GM10847 (cell line): ENCODE results near the gene TIMP3.

Experiments
- POLR2A ChIP-seq: IDR thresholded peaks from 2 replicates; pipeline ENCODE4 v1.6.1; 2011; ENCODE audit not compliant: insufficient read length; ENCODE audit errors: extremely low read depth

Gene TIMP3

GRCh38 chr22:32903507-32903906 is 102.0 kb downstream of the TIMP3 start:
- TF ChIP-seq POLR2A: no peak

- TF ChIP-seq POLR2A: no peak
Measured at GRCh38 chr22:32904044-32904443, 102.5 kb downstream of the TIMP3 start.

- no peak for TF ChIP-seq POLR2A
Measured at GRCh38 chr22:32905400-32905799, 103.9 kb downstream of the TIMP3 start.

- no peak for TF ChIP-seq POLR2A
Measured at GRCh38 chr22:32909581-32910428, 108.3 kb downstream of the TIMP3 start.

GRCh38 chr22:32910429-32910772 is 108.9 kb downstream of the TIMP3 start:
- TF ChIP-seq POLR2A: no peak

- no peak for TF ChIP-seq POLR2A
Measured at GRCh38 chr22:32911503-32911902, 110.0 kb downstream of the TIMP3 start.
